NT2/D1 (cell line): ENCODE measurements around the gene SRP68.

Source experiments
- SUZ12 ChIP-seq: IDR thresholded peaks from 2 replicates; pipeline ENCODE4 v1.6.1; 2011; ENCODE audit not compliant: insufficient read length, insufficient read depth; ENCODE audit errors: extremely low read depth
- YY1 ChIP-seq: IDR thresholded peaks from 2 replicates; pipeline ENCODE4 v1.6.1; 2011; ENCODE audit not compliant: insufficient read length, insufficient read depth

GRCh38 chr17:76023900-76024237, 48.4 kb downstream of the SRP68 start:
- no peak for TF ChIP-seq SUZ12
- TF ChIP-seq YY1 = no peak
